Esophagus squamous epithelium (tissue), 5 donors: Measurements from ENCODE around the gene FAM216B. TPM values are rescaled to one million over a fixed set of nuclear protein-coding genes. Genes with fewer than 3 reads are reported as not detected.

ENCODE experiments used
- DNase-seq: peaks from one replicate; lab custom pipeline; 2025; lab: John Stamatoyannopoulos, UW
- H3K27ac ChIP-seq, 4 donors: fragments of 200-600 bp; sonication (generic); one replicate each; pipeline ENCODE4 v1.5.1; 2016 to 2019; ENCODE audit warnings: mild to moderate bottlenecking in 1 of 4
- H3K27me3 ChIP-seq, 4 donors: fragments of 200-600 bp; sonication (generic); 1 replicate in 3 of 4; 2 replicates in 1 of 4; pipeline versions ENCODE4 v1.5.1 to v1.6.0; 2017 to 2021; ENCODE audit warnings: antibody characterized with exemption in 1 of 4
- H3K36me3 ChIP-seq, 3 donors: fragments of 200-600 bp; sonication (generic); one replicate each; pipeline ENCODE4 v1.5.1; 2016 to 2019
- H3K4me1 ChIP-seq, 3 donors: fragments of 200-600 bp; sonication (generic); one replicate each; pipeline ENCODE4 v1.5.1; 2017 to 2019
- H3K4me3 ChIP-seq, 4 donors: fragments of 200-600 bp; sonication (generic); 1 replicate in 3 of 4; 2 replicates in 1 of 4; pipeline ENCODE4 v1.5.1; 2016 to 2019; ENCODE audit warnings: mild to moderate bottlenecking in 2 of 4, moderate library complexity in 1 of 4
- H3K9me3 ChIP-seq, 3 donors: fragments of 200-600 bp; sonication (generic); one replicate each; pipeline ENCODE4 v1.5.1; 2016 to 2019
- POLR2A ChIP-seq, 4 donors: fragments of 450-650 bp; IDR thresholded peaks; one replicate each; pipeline ENCODE4 v1.6.1; 2017; ENCODE audit warnings: antibody characterized with exemption in 4 of 4, mild to moderate bottlenecking in 4 of 4, moderate library complexity in 3 of 4
- WGBS, 2 donors: methylation state at CpG; one replicate each; pipeline ENCODE4 v1.1.5; 2018; 5-methylcytosine and 5-hydroxymethylcytosine counted together
- intact Hi-C: fragments of 100-400 bp; cut with DNase I; formaldehyde crosslinking; loops from one replicate; pipeline ENCODE4 v1.15.0; 2022
- total RNA-seq, 4 donors: library from RNA; depleted of rRNA; stranded (reverse); fragments of >200 nt; gene quantifications; one replicate each; pipeline ENCODE4 v1.1.0, GENCODE V29; 2016
- TF ChIP-seq, protein P1 (sequence below), 6 experiments: fragments of 450-650 bp in 4 of 6; fragments of 200-600 bp in 2 of 6; sonication (generic) in 2 of 6; IDR thresholded peaks; one replicate each; pipeline ENCODE4 v1.5.1; 2016 to 2019; ENCODE audit warnings: antibody characterized with exemption in 6 of 6, mild to moderate bottlenecking in 4 of 6, moderate library complexity in 4 of 6
- donor health status: DM: yes; HTN: yes; CAD: no.

Gene FAM216B
- total RNA-seq, 4 donors from 2014 or later: not detected

DNA sequence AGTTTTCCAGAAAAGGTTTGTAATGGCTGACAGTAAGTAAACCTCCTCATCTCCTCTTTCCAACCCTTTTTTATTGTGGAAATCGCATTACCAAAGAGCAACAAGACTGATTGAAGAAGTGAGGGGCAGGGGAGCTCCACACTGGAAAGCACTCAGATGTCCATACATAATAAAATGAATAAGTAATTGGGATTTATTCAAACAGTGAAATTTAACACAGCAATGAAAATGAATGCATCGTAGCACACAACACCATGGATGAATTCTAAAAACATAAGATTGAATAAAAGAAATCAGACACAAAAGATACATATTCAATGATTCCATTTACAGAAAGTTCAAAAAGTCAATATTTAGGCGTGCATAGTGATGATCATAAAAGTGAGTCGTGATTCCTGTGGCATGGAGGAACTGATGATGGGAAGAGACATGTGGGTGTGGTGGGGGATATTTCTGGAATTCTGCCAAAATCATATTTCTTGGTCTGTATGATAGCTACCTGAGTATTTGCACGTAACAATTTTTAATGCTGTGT, 18.8 kb downstream of the FAM216B start:
- Histone ChIP-seq H3K36me3 (no peaks in the 10 kb centered on the region), H3K9me3 (no peaks in the 10 kb centered on the region), H3K4me3 (no peak overlapping the region), H3K27ac (no peak overlapping the region), H3K4me1 (no peaks in the 10 kb centered on the region), H3K27me3 (no peaks in the 10 kb centered on the region)
- no peak for TF ChIP-seq POLR2A (IDR thresholded peaks at IDR 0.05)
- TF ChIP-seq, protein P1, sequence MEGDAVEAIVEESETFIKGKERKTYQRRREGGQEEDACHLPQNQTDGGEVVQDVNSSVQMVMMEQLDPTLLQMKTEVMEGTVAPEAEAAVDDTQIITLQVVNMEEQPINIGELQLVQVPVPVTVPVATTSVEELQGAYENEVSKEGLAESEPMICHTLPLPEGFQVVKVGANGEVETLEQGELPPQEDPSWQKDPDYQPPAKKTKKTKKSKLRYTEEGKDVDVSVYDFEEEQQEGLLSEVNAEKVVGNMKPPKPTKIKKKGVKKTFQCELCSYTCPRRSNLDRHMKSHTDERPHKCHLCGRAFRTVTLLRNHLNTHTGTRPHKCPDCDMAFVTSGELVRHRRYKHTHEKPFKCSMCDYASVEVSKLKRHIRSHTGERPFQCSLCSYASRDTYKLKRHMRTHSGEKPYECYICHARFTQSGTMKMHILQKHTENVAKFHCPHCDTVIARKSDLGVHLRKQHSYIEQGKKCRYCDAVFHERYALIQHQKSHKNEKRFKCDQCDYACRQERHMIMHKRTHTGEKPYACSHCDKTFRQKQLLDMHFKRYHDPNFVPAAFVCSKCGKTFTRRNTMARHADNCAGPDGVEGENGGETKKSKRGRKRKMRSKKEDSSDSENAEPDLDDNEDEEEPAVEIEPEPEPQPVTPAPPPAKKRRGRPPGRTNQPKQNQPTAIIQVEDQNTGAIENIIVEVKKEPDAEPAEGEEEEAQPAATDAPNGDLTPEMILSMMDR (IDR thresholded peaks at IDR 0.05): no peak
- WGBS, 2 donors: 49 to 54% methylated on average over 5 of the region's 5 CpGs
- DNase-seq: no peak
- intact Hi-C loops: no loop called here

DNA sequence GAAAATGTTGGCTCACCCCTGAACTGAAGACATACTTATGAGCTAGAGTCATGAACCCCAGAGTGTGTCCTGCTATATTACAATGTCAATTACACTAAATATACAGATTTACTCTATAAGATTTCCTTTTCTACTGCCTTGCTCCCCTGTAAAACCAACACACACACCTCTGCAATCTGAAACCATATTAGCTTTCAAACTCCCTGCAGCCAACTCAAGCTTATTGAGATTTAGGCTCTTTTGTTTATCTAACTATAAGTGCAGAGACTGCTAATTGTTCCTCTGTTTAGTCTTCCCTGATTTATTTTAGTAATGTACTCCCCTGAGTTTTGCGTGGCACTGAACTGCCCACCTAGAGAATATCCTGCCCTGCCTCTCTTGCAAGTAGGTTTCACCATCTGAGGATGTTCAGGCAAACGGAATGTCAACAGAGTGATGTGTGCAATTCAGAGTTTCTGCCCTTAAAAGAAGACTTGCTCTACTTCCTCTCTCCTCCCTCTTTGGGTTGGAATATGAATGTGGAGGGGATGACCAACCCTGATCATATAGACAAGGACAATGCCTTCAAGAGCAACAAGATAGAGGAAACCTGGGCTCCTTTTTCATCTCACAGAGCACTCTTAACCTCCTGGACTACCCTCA, 22.3 kb downstream of the FAM216B start:
- no peak for DNase-seq
- TF ChIP-seq, protein P1 (IDR thresholded peaks at IDR 0.05): no peak
- TF ChIP-seq POLR2A (IDR thresholded peaks at IDR 0.05): no peak
- Histone ChIP-seq H3K27ac (no peak overlapping the region), H3K4me1 (no peaks in the 10 kb centered on the region), H3K27me3 (peaks cover 0 to 3% (median 0%) of the 10 kb centered on the region in 4 donors), H3K9me3 (no peaks in the 10 kb centered on the region), H3K36me3 (no peaks in the 10 kb centered on the region), H3K4me3 (no peak overlapping the region)
- 39 to 57% methylated on average over 2 of the region's 2 CpGs for WGBS, 2 donors
- intact Hi-C loops: no loop called here

DNA sequence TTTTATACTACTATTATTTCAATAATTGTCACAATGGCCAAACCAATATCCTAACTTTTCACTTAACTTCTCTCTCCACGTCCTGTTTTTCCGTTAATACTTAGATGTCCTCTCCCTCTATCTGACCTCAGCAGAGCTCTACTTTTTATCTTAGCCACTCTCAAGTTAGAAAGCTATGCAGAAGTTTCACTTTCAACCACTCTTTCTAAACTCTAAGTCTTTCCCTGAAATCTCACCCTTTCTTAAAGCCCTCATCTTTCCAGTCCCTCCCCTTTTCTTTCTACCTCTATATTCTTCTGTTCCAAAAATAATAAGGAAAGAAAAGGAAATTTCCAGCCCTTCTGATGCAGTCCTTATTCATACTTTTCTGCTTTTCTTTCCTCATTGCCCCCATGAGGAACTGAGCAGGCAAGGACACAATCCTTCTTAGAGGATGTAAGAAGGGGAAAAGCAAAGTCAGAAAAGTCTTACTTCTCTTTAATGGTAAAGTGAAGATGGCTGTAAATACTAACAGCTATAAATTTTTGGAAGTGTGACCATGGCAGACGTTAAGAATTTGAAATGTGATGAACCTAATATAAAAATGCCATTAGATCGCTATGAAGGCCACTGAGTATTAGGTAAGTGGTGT, 23.0 kb downstream of the FAM216B start:
- 72 to 79% methylated on average over 4 of the region's 4 CpGs for WGBS, 2 donors
- Histone ChIP-seq H3K9me3 (no peaks in the 10 kb centered on the region), H3K4me1 (no peaks in the 10 kb centered on the region), H3K36me3 (no peaks in the 10 kb centered on the region), H3K4me3 (no peak overlapping the region), H3K27ac (no peak overlapping the region), H3K27me3 (peaks cover 0 to 3% (median 0%) of the 10 kb centered on the region in 4 donors)
- DNase-seq: no peak
- TF ChIP-seq POLR2A (IDR thresholded peaks at IDR 0.05): no peak
- TF ChIP-seq, protein P1 (IDR thresholded peaks at IDR 0.05): no peak
- intact Hi-C loops: no loop called here

DNA sequence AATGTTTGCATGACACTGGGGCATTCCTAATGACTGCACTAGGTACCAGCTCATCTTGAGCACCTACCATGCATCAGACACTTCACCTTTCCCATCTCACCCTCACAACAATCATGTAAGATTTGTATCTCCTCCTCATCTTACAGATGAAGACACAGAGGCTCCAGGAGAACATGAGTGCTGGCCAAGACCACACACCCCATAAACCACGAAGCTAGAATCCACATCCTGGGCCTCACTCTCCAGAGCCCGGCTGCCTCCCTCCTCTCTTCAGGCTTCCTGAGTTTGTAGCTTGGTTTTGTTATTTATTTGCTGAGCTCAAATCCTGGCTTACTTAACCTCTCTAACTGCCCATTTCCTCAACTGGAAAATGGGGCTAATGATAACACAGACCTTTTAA, 25.9 kb downstream of the FAM216B start:
- TF ChIP-seq POLR2A (IDR thresholded peaks at IDR 0.05): no peak
- TF ChIP-seq, protein P1 (IDR thresholded peaks at IDR 0.05): no peak
- 53 to 59% methylated on average over 2 of the region's 2 CpGs for WGBS, 2 donors
- H3K9me3 ChIP-seq: no peaks in the 10 kb centered on the region
- no peak overlapping the region for H3K27ac ChIP-seq
- H3K4me1 ChIP-seq: no peaks in the 10 kb centered on the region
- H3K27me3 ChIP-seq: peaks cover 0 to 3% (median 0%) of the 10 kb centered on the region in 4 donors
- H3K36me3 ChIP-seq: no peaks in the 10 kb centered on the region
- no peak overlapping the region for H3K4me3 ChIP-seq
- intact Hi-C loops: no loop called here
- DNase-seq: no peak

DNA sequence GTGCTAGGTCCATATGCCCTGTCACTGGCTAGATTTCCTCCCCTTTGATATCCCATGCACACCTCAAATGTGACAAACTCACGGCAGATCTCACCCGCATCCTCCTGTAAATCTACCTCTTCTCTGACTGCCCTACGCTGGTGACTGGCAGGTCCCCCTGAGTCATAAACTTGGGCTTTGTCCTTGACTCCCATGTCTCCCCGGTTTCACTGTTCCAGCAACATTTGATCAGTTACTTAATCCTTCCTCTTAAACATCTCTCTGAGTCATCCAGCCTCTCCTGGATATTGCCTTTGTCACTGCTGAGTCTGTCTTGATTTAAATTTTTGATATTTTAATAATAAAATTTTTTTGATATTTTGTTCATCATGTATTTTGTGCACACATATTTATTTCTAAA, 26.5 kb downstream of the FAM216B start:
- Histone ChIP-seq H3K36me3 (no peaks in the 10 kb centered on the region), H3K27ac (no peak overlapping the region), H3K4me3 (no peak overlapping the region), H3K4me1 (no peaks in the 10 kb centered on the region), H3K9me3 (no peaks in the 10 kb centered on the region), H3K27me3 (peaks cover 0 to 3% (median 0%) of the 10 kb centered on the region in 4 donors)
- DNase-seq: no peak
- TF ChIP-seq POLR2A (IDR thresholded peaks at IDR 0.05): no peak
- TF ChIP-seq, protein P1 (IDR thresholded peaks at IDR 0.05): no peak
- 45 to 53% methylated on average over 4 of the region's 4 CpGs for WGBS, 2 donors
- intact Hi-C loops: no loop called here
